GM21576 (cell line): Measurements from ENCODE around the gene FBXO11.
"Not testable (repeated sequence)": the region's sequence is repeated elsewhere in the genome, so short reads cannot be mapped to it uniquely, and the experiment has no call there.

Source experiments
- ATAC-seq: cut with Tn5 transposase; IDR thresholded peaks from one replicate; pipeline ENCODE4 v1.9.1; 2021; ENCODE audit warnings: mild to moderate bottlenecking, moderate library complexity; ENCODE audit not compliant: unreplicated experiment

Gene FBXO11

DNA sequence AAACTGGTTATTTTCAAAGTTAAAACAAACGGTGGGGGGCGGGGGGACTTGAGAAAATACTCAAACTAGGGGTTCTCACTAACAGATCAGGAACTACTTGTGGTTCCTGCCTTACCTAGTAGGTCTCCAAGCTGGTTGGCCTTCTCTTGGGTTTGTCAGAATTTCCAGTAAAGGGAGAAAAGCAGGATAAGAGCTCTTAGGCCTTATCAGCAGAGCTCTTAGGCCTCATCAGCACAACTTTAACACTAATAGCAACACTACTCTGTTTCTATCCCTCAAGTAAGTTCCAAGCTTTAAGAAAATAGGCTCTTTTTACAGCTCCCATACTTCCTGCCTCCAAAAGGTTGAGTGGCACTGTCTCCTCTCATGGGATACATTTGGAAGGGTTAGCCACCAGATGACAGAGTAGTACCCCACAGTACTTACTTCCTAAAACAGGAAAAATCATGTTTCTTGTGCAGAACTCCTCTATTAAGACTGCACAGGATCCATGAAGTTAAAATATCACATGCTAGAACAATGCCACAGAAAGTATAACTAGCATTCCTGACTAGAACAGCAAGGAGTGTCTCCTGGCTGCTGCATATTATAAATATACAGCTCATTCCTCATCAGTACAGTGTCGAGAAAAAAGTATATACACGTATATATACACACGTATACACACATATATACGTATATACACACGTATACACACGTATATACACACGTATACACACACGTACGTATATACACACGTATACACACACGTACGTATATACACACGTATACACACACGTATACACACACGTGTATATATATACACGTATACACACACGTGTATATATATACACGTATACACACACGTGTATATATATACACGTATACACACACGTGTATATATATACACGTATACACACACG, 6.1 kb downstream of the FBXO11 start:
- no peak for ATAC-seq

DNA sequence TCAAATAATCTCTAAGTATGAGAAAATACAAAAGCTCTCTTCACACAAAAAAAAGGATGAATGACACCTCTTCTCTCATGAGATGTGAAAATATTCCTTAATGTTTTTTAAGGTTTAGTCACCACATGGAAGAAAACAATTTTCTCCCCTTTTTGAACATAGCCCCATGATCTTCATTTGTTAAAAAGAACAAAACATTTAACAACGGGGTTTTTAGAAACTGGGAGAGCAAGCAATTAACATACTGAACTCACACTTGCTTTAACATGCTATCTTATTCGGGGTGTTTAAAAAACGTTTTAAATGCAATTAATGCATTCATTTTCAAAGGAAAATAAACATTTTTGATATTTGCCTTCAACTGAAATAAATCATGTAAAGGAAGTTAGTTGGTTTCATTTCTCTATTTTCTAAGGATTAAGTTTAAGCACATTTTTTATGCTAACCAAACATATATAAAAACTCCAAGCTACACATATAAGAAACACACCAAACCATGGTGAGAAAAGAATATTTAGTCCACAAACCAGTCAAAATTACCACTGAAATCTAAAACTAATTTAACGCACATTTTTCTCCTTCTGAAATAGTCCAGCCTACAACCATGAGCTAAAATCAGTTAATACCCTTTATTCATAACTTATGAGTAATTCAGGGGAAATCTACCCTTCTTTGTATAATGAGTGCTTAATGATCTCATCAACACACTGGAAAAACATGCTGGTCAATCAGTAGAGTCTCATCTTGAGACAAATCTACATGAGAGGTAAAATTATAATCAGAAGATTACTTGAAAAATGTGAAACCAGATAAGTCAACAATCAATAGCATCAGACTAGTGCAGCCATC, 8.2 kb downstream of the FBXO11 start:
- ATAC-seq, result no peak

DNA sequence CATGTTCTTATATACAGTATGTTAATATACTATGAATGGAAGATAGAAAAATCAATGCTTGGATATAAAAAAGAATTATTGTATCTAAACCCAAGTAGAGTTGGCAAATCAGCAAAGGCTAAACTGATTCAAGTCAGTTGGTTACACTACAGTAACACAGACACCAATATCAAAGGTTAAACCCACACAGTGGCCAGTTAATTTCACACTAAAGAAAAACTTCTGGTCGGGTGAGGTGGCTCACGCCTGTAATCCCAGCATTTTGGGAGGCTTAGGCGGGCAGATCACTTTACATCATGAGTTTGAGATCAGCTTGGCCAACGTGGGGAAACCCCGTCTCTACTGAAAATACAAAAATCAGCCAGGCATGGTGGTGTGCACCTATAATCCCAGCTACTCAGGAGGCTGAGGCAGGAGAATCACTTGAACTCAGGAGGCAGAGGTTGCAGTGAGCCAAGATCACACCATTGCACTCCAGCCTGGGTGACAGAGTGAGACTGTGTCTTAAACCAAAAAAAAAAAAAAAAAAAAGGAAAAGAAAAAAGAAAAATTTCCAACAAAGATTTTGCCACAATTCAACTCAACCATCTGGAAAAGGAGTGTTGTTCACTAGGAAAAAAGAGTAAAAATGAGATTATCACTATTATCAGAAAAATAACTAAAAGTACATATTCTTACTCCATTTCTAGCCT, 9.0 kb downstream of the FBXO11 start:
- ATAC-seq, result not testable (repeated sequence)

DNA sequence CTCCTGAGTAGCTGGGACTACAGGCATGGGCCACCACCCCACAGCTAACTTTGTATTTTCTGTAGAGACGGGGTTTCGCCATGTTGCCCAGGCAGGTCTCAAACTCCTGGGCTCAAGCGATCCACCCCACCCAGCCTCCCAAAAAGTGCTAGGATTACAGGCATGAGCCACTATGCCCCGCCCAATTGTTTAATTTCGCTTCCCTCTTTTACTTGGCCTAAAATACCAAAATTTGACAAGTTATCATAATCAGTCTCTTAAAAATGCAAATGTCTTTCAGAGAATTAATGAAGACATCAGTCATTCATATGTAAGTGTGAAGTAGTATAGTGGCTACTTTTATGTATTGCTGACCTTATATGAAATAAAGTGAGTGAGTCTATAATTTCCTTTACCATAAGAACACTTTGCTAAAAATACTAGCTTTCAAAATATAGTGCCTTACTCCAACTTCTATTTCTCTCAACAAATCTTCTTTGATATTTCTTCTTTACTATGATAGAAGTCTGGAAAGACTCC, 9.8 kb downstream of the FBXO11 start:
- no peak for ATAC-seq

DNA sequence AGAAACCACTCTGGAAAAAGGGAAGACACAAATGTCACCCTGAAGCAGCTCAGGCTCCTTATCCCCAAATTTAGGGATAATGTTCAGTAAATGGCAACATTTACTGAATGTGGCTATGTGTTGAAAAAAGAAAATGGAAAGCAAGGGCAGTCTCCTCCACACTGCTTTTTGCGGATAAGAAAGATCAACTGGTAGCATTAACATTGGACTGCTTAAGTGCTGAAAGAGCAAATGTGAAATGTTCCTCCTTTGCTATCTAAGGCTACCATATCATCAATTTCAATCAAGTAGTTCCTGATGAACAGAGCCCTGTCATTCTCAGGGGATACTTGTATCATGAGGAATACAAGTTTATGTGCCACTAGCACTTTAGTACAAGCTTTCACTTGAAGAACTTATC, 12.5 kb downstream of the FBXO11 start:
- ATAC-seq, result no peak

DNA sequence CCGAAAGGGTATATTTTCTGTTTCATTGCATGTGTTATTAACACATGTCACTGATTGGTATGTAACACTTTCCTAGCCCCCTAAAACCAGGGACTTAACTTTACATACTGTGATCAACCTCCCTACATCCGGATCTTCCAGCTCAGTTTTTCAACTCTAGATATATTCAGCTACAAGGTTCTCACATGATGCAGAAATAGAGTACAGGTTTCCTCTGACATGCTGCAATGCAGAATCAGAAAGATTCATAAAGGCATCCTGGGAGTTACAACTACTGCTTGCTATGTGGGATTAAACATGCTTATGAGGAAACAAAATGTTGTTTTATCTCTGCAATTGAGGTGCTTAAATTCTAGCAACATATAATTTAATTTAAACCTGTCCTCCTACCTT, 14.0 kb downstream of the FBXO11 start:
- ATAC-seq, result no peak

DNA sequence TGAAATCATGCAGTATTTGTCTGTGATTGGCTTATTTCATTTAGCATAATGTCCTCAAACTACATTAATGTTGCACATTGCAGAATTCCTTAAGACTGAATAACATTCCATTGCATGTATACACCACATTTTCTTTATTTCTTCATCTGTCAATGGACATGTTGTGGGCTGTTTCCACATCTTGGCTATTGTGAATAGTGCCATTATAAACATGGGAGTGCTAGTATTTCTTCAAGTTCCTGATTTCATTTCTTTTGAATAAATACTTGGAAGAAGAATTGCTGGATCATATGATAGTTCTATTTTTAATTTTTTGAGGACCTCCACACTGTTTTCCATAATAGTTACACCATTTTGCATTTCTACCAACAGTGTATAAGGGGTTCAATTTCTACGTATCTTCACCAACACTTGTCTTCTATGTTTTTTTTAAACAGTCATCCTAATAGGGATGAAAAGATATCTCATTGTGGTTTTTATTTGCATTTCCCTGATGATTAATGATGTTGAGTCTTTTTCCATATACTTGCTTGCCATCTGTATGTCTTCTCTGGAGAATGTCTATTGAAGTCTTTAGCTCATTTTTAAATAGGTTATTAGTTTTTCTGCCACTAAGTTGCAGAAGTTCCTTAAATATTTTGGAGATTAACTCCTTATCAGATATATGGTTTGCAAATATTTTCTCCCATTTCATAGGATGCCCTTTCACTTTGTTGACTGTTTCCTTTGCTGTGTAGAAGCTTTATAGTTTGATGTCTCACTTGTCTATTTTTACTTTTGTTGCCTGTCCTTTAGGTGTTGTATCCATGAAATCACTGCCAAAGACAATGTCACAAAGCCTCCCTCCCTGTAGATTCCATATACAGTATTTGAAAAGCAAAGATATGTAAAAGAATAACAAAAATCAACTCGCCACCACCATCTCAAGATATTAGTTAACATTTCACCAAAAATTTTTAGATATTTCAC, 14.6 kb downstream of the FBXO11 start:
- no peak for ATAC-seq

DNA sequence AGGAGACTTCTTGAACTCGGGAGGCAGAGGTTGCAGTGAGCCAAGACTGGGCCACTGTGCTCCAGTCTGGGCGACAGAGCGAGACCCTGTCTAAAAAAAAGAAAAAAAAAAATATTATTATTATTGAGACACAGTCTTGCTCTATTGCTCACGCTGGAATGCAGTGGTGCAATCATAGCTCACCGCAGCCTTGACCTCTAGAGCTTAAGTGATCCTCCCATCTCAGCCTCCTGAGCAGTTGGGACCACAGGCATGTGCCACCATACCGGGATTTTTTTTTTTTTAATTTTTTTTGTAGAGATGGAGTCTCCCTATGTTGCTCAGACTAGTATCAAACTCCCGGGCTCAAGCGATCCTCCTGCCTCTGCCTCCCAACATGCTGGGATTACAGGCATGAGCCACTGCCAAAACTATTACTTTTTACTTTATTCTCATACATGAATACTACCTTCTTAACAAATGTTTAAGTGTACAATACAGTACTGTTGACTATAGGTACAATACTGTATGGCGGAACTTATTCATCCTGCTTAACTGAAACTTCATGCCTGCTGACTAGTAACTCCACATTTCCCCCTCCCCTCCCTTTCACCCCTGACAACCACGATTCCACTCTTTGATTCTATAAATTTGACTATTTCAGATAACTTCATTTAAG, 15.5 kb downstream of the FBXO11 start:
- no peak for ATAC-seq

DNA sequence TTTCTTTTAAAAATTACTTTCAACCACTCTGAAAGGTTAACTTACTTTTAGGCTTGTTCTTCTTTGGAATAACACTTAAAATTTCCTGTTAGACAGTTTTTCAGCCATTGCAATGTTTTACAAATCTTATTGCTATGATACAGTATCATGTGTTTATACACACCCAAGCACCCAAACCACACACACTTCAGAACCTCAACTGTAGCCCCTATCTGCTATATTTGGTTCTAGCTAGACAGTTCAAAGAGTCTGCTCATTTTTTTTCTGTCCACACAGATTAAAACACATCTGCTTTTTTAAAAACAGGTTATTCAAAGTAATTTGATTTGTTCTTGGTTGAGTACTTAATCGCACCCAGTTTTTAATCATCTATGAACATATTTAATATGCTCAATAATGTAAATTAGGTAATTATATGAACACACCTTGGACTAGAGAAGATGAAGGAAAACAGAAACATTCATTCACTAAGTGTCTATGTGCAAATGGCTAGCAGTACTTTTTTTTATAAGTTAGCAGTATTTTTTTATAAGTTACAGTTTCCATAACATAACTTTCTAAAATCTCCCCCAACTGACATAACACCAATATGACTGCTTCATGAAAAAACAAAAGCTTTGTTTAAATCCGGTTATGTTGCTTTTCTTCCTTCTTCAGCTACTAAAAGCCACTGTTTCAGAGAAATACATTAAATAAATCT, 17.6 kb downstream of the FBXO11 start:
- no peak for ATAC-seq

DNA sequence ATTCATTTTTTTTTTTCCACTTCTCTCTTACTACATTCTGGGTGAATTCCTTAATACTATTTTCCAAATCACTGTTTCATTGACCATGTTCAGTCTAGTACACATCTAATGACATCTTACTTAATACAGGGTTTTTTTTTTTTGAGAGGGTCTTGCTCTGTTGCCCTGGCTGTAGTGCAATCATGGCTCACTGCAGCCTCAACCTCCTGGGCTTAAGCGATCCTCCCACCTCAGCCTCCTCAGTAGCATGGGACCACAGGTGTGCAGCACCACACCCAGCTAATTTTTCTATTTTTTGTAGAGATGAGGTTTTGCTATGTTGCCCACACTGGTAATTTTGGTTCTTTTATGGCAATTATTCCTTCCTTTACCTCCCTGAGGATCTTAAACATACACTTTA, 29.4 kb downstream of the FBXO11 start:
- no peak for ATAC-seq

DNA sequence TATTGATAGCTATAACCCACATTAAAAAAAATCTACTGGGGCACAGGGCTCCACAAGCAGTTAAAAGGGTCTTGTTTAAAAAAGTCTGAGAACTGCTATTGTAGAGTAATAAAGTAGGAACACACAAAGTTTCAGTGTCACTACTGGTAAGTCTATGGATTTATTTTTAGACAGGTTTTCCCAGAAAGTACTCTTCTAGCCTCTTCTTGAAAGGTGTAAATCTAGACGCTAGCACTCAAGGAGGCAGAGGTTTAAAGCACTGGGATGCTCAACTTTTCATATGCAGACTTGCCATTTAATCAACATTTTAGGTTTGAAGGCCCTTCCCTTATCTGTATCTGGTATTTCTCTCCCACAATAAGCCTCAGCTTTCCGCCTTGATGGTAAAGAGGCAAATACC, 33.4 kb downstream of the FBXO11 start:
- no peak for ATAC-seq

DNA sequence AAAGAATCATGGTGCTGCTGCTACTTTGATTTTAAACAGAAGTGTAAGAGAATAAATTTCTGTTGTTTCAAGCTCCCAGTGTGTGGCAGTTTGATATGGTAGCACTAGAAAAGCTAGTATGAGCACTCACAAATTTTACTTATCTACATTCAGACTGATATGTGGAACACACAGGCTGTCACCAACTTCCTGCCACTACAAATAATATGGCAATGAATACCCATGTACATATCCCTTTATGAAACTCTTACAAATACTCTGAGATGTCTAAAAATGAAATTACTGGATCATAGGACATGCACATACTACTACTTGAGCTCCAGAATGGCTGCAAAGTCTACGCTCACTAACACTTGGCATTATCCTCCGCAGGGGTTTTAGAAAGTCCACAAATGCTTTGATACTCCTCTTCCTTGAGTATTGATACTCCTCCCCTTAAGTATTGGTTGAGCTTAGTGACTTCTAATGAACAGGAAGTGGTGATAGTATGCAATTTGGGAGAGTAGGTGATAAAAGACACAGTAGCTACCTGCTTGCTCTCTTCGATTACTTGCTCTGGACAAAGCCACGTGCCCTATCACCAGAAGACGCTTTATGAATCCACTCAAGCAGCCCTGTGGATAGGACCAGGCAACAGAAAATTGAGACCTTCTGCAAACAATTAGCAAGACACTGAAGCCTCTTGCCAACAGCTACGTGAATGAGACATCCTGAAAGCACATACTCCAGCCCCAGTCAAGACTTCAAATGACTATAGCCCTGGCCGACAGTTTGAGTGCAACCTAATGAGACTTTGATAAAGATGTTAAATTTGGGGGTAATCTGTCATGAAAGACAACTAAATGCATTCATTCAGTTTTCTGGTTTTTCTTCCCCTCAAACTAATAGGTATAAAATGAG, 35.4 kb downstream of the FBXO11 start:
- no peak for ATAC-seq

DNA sequence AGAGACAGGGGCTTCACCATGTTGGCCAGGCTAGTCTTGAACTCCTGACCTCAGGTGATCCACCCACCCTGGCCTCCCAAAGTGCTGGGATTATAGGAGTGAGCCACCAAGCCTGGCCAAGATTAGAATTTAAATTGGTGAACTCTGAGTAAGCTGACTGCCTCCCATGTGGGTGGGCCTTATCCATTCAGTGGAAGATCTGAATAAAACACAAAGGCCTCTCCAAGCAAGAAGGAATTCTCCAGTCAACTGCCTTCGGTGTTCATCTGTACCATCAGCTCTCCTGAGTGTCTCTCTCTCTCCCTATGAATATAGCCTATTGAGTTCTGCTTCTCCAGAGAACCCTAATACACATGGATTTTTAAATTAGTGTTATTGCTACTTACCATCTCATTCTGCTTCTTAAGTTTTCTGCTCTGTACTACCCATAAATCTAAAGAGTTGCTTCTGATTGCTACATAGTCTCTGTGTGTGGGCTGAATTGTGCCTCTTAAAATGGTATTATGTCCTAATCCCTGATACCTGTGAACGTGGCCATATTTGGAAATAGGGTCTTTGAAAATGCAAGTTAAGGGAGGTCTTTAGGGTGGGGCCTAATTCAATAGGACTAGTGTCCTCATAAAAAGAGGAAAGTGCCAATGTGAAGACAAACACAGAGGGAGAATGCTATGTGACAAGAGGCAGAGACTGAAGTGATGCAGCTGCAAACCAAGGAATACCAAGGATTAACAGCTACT, 36.3 kb downstream of the FBXO11 start:
- no peak for ATAC-seq

DNA sequence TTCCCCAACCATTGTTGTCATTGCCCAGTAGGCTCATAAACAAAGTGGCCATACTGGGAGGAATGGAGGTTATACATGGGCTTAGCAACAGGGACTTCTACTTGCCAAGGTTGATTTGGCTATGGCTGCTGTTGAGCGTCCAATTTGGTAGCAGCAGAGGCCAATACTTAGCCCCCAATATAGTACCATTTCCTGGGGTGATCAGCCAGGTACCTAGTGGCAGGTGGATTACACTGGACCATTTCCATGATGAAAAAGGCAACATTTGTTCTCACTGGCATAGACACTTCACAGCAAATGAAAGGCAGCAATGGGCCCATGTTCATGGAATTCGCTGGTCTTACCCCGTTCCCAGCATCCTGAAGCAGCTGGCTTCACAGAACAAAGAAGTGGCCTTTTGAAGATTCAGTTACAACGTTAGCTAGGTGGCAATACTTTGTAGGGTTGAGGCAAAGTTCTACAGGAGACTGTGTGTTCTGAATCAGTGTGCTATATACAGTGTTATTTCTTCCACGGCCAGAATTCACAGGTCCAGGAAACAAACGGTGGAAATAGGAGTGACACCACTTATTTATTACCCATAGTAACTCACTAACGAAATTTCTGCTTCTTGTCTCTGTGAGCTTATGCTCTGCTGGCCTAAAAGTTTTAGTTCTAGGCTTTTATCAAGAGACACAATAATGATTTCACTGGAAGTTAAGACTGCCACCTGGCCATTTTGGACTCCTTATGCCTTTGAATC, 37.5 kb downstream of the FBXO11 start:
- ATAC-seq, result no peak

DNA sequence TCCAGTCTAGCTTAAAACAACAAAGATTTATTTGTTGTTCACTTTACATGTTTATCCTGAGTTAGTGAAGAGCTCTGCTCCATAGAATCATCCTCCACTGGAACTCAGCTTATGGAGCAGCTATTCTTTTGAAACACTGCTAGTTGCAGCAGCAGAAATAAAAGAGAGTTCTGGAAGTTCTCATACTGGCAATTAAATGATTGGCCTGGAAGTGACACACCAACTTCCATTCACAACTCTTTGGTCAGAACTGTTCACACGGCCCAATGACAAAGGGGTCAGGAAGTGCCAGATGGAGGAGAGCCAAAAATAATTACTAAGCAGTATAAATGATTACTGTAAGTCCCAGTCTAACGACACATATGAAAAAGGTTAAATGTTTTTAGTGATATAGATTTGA, 39.1 kb downstream of the FBXO11 start:
- ATAC-seq, result no peak

DNA sequence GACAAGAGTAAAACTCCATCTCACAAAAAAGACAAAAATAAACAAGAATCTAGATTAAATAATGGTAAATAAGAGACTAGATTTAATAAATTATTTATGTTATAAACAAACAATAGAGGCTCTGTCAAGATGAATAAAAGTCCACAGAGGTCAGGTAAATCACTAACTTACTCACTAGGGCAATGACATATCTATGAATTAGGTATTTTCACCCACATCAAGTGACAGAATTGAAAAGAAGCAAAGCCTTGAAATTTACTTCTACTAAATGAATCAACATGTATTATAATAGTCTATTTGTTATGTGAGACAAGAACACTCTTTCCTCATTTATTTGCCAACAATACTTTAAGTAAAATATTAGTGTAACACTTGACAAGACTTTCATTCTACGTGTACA, 41.7 kb downstream of the FBXO11 start:
- ATAC-seq, result no peak

DNA sequence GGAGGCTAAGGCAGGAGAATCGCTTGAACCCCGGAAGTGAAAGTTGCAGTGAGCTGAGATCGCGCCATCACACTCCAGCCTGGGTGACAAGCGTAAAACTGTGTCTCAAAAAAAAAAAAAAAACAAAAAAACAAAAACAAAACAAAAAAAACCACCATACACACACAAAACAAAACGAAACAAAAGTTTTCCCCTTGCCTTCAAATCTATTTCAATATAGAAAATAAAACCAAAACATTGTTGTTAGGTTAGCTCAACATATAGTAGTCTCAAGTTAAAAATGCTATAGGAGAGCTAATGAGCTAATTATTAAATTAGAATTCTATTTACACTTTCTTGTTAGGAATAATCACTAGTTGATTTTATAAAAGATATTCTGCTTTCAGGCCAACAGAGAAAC, 43.3 kb downstream of the FBXO11 start:
- no peak for ATAC-seq
